SK-N-DZ (cell line): ENCODE measurements around the gene CEP290.
"Not testable (repeated sequence)": the region's sequence is repeated elsewhere in the genome, so short reads cannot be mapped to it uniquely, and the experiment has no call there.

ENCODE experiments used
- DNase-seq: peaks from one replicate; pipeline ENCODE4 v3.0.0-alpha.2; 2015; ENCODE audit warnings: low spot score
- small RNA-seq, 2 experiments: library from RNA; depleted of rRNA; stranded (forward); fragments of <200 nt; gene quantifications; one replicate each; pipeline ENCODE3, GENCODE V24; 2014

The CEP290 gene

DNA sequence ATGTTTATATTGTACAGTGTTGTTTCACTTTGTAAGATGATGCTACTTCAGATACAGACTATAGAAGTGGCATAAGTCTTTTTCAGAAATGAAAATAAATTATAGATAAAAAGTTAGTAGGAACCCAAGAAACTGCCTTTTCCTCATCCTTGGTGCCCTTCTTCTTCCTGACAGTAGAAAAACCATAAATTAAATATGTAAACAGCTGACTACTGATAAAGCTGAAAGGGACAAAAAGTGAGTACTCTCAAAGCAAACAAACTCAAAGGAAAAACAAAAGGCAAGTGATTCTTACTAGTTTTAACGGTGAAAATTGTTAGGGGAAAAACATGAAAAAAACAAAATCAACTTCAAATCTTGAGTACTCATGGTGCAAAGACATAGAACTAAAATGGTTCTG is 104.1 kb downstream of the CEP290 start:
- no peak for DNase-seq

- no peak for DNase-seq
Measured at GRCh38 chr12:88036353-88036965, 105.4 kb downstream of the CEP290 start.

DNA sequence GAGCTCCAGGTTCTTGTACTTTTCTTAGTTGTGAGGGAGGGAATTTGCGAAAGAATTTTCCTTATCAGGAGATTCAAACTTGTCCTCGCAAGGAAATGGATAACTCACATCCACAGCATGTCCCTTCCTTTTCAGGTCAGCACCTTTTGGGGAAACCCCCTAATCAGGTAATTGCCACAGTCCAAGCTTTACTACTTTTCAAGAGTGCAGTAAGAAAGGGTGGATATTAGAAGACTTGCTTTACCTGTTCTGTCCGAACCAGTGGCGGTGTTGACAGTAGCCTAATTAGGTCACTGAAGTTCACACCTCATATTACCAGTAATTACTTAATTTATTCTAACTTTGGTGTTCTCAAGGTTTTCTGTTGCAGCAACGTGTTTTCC is 106.0 kb downstream of the CEP290 start:
- no peak for DNase-seq

- peak; percentile 89 for DNase-seq
Measured at GRCh38 chr12:88035271-88035906, 106.5 kb downstream of the CEP290 start.

GRCh38 chr12:88031161-88031560 is 110.7 kb downstream of the CEP290 start:
- not testable (repeated sequence) for DNase-seq

DNA sequence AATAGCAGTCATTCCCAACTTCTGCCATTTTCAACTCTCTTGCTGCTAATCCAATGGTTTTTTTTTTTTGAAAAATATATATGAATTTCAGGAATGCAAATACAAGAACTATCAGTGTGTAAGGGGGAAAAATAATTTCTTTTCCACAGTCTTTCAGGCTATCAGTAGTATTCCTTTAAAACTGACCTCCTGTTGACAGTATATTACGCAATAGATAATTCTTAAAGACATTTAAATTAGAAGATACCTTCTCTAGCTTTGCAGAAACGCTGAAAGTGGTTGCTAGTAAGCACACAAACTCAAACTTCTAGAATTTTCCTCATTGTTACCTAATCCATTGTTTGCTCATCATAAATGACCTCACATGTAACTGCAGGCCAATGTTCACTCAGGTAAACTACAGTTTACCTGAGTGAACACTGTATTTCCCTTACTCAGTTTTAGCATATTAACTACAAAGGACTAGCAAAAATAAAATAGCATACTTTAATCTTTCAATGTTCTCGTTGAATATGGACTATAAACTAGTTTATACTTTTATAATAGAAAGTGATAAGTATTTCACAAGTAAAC is 112.7 kb downstream of the CEP290 start, which contains the start of gene C12orf50:
Gene C12orf50, minus strand, starts transcription at position 309 of the 573 bp plus-strand sequence. CDS start 2,439 bp downstream, outside the sequence.
- no peak for DNase-seq

DNA sequence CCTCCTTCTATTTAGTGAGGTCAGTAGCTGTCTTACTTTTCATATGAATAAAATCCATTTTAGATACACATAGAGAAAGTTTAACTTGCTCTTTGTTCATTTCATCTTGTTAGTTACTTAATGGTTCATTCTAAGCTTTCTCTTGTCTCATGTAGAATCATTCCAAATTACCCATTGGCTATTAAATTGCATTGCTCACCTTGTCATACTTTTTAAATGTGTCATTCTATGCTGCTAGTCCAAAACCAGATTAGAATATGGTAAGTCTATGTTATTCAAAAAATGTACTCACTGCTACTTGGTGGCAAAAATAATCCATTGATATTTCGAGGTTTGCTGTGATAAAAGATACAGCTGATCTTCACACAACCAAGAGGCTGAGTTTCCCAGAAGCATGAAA is 115.7 kb downstream of the CEP290 start:
- DNase-seq, result no peak

DNA sequence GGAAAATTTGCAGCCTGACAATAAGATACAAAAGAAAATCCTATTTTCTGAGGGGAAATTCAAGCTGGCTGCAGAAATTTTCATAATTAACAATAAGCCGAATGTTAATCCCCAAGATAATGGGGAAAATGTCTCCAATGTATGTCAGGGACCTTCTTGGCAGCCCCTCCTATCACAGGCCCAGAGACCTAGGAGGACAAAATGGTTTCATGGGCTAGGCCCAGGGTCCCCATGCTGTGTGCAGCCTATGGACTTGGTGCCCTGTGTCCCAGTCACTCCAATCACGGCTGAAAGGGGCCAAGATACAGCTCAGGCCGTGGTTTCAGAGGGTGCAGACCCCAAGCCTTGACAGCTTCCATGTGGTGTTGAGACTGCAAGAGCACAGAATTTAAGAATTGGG is 123.9 kb downstream of the CEP290 start:
- DNase-seq, result no peak

GRCh38 chr12:88015825-88016224 is 126.1 kb downstream of the CEP290 start:
- DNase-seq, result no peak

GRCh38 chr12:88011755-88012154 is 130.1 kb downstream of the CEP290 start:
- no peak for DNase-seq

DNA sequence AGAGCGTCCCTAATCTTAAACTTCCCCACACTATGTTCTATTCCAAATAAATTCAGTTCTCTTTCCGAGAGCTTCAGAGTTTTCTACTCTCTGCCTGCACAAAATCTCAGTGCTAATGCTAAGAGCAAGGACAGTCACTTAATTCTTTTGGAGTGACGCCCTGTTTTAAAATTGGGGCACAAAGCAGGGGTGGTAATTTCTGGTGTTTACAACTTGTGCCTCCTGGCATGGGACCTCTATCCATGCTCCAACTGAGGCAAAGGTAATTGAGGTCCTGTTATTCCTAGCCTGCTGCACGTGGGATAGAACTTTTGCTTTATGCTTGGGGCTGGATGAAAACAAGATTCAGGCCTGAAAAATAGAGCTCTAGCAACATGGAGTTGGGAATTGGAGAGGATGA is 135.5 kb downstream of the CEP290 start:
- DNase-seq, result no peak

- DNase-seq, result no peak
Measured at GRCh38 chr12:88001327-88001726, 140.6 kb downstream of the CEP290 start.

Small RNA genes lying within 50 kb of the gene (small RNA-seq; reads per million reads assigned to genes)
- 0 reads per million in 2 experiments for gene RNA5SP364
